HPDE6-E6E7 (cell line): ENCODE measurements around the gene TMPRSS4.

Experiments
- DNase-seq: peaks from one replicate; pipeline ENCODE4 v3.0.0; 2011; ENCODE audit warnings: missing footprints; ENCODE audit errors: extremely low spot score

The TMPRSS4 gene

DNA sequence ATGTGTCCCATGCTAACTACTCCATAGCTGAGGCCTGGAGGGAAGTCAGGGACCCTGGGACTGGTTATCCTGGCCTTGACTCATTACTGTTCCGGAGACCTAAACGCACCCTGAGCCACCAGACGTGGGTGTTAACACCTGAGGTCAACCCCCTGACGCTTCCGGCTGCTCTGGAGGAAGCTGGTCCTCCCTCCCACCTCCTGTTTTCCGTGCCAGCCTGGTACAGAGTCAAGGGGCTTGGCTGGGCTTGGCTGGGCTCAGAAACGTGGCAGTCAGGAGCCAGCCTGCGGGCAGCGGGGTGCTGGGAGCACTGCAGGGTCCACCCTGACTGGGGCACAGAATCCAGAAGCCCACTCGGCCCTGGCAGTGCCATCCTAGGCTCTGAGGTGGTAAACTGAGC, 2.6 kb downstream of the TMPRSS4 start:
- no peak for DNase-seq

DNA sequence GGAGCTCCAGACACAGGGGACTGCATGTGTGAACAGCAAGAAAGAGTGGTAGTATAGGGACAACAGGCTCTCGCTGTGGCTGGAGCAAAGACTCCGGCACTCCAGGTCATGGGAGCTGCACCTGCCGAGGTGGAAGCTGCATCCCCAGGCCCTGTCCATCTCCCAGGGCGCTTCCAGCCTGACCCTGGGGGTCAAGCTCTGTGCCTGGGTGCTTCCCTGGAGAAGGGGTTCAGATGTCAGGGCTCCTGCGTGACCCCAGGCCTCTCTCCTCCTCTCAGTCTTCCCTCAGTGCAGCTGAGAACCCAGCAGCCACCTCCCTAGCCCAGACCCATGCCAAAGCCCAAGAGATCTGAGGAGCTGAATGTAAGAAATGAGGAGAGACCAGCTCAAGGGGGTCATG, 3.4 kb downstream of the TMPRSS4 start:
- no peak for DNase-seq

DNA sequence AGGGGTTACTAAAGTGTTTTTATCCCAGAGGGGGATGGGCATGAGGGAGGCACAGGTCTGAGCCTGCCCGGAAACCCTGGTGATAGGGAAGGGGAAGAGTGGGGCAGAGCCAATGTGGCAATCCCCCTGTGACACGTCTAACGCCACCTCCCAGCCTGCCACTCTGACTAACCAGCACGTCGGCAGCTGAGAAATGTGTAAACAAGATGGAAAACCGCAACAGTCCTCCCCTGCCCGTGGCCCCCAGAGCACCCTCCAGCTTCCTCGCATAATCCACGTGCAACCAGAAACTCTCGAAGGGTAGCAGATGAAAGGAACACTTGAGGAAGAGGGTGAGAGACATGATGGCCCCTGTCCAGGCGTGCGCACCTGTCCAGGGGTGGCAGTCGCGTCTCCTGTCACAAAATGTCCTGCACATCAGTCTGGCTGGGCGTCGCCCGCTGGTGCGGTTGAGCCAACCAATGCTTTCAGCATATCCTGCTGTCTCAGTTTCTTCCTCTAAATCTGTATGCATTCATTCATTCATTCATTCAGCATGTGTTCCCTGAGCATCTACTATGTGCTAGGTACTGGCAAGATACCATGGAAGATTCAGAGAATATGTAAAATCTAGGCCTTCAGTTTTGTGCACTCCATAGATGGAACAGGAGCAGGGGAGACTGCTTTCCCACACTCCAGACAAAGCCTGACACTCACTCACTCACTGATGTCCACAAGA, 4.5 kb downstream of the TMPRSS4 start:
- no peak for DNase-seq

DNA sequence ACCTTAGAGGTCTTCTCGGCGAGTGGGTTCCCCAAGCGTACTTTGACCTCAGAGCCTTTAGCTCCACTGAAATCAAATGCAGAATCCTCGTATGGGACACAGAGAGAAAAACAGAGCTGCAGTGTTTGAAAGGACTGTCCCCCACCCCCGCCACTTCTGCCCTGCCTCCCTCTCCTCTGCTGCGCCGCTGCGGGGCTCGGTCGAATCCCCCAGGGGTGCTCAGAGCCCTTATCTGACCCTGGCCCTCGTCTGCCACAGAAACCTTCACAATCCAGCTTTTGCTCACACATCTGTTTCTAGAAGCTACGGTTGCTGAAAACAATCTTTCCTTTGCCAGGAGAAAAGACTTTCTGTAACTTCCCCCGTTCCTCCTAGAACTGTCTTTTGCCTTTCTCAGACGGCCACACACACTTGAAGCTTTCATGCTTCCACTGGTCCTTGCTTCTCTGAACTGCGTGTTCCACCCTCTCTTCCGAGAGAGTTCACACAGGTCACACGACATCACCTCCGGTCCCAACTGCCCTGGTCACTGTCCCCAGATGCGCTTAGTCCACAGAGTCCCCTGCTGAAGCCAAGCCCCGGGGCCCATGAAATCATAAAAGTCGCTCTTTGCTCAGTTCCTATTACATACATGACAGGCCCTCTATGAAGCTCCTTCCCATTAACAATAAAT, 6.1 kb downstream of the TMPRSS4 start:
- no peak for DNase-seq

DNA sequence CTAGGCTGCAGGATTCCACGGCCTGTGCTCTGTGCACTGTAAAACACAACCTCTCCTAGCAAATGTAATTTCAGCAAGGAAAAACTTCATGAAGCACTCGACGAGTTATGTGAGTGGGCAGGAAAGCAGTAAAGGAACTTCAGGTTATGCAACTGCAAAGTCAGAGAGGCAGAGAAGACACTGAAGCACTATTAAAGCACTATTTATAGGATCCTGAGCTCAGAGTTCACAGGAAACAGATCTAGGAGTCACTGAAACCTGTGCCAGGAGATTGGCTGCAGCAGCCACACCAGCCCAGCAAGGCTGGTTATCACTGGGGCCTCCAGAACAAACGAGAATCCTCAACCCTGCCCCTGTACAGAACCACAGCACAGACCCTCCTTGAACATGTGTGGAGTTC, 7.4 kb downstream of the TMPRSS4 start:
- DNase-seq = no peak

DNA sequence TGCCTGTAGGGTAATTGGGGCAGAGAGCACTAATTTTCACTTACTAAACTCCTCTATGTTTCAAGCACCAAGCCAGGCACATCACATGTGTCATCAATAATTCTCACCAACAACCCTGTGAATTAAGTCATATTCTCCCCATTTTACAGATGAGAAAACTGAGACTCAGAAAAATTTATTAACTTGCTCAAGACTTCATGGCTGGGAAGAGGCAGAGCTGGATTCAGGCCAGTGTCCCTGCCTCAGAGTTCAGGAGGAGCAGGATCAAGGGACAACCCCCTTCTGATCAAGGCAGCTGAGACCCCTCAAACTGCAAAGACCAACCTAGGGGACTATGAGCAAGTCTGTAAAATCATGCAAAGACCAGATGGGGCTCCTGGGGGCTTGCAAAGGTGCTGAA, 7.8 kb downstream of the TMPRSS4 start:
- DNase-seq = no peak

DNA sequence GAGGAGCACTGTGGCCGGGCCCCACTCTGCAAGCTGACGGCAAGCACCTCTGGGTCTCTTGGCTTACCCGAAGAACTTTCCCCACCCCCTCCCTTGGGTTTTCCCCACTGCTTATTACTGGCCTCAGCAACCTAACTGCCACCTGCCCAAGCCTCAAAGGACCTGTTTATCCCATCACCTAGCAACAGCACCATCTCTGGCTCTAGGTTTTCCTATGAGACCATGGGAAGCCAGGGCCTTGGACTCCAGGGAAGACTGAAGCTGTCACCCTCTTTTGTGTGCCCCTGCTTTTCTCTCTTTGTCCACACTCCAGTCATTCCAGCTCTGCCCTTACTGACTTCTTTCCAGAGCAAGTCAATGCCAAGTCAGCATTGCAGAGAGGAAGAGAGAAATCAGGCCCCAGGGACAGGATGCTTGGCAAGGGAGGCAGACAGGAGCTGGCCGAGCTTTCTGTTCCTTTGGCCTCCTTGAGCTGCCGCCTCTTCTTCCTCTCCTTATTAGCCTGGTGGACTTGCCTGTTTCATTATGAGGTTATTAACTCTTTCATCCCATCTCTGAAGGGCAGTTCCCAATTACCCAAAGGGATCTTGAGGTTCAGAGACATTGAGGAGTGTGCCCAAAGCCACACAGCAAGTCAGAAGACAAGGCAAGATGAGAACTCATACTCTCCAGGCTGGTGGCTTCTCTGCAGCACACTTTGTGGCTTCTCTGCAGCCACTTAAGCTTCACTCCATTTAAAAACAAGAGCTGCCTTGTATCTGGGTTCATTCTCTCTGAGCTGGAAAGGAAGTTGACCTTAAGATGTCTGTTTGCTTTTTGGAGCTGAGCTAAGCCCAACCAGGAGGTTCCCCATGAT, 10.3 kb downstream of the TMPRSS4 start, which contains the start of gene SMIM35:
Gene SMIM35, minus strand, starts transcription at position 51 of the 856 bp plus-strand sequence. CDS start 206 bp downstream, outside the sequence.
- DNase-seq = no peak

DNA sequence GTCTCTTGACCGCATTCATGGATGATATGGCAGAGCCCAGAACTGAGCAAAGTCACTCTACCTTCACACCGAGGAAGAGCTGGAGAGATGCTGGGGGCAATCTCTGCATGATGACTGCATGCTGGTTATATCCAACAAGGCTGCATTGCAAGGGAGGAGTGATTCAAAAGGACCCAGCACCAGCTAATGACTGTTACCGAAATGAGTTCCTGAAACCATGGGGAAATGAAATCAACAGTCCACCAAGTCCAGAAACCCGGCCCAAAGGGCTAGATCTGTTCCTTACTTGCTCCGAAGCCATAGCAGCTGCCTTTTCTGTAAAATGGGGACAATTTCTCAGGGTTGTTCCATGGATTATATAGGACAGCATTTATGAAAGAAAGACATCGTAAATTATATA, 11.1 kb downstream of the TMPRSS4 start:
- DNase-seq = no peak

DNA sequence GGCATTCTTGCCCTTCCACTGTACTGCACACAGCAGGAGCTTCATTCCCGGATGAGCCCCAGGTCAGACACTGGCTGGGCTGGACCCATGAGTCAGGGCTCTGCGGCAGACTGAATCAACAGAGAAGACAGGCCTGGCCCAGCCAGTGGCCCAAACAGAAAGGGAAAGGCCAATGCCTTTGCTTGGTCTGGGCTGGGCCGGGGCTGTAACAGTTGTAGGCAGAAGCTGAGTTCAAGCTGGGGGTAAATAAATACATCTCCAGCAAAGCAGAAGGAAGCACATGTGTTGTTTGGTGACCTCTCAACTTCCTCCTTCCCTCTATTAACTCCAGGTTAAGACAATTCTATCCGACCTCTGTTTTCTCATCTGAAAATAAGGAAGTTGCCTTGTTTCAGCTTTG, 11.7 kb downstream of the TMPRSS4 start:
- peak; percentile 69 for DNase-seq

DNA sequence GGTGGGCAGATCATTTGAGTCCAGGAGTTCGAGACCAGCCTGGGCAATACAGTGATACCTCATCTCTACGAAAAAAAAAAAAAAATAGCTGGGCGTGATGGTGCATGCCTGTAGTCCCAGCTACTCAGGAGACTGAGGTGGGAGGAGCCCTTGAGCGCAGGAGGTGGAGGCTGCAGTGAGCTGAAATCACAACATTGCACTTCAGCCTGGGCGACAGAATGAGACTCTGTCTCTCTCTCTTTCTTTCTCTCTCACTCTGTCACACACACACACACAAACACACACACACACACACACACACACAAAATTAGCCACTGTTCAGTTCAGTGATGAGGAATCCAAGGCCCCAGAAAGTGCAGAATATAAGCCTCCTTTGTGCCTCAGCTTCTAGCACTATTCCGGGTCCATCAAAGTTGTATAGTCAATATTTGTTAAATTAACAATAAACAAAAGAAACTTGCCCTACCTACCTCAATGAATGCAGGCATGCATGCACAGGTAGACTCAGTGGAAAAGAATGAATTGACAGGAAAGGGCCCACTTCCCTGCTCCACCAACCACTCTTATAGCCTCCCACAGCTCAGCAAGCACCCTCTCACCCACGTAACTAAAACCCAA, 13.8 kb downstream of the TMPRSS4 start:
- no peak for DNase-seq

DNA sequence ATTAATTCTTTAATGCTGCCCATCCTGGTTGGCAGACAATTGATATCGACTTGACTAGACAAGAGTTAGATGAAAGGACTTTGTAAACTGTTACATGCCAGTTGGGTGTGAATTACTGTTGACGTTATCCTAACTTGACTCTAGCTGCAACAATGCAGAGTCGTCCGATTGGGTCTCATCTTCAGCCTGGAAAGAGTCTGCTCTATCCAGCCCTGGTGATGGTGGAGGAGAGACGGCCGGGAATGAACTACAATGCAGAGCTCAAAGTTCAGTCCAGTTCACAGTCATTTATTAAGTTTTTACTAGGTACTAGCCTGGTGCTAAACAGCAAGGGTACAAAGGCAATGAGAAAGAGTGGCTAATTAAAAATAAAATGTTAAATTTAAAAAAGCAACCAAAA, 14.8 kb downstream of the TMPRSS4 start:
- DNase-seq = no peak

DNA sequence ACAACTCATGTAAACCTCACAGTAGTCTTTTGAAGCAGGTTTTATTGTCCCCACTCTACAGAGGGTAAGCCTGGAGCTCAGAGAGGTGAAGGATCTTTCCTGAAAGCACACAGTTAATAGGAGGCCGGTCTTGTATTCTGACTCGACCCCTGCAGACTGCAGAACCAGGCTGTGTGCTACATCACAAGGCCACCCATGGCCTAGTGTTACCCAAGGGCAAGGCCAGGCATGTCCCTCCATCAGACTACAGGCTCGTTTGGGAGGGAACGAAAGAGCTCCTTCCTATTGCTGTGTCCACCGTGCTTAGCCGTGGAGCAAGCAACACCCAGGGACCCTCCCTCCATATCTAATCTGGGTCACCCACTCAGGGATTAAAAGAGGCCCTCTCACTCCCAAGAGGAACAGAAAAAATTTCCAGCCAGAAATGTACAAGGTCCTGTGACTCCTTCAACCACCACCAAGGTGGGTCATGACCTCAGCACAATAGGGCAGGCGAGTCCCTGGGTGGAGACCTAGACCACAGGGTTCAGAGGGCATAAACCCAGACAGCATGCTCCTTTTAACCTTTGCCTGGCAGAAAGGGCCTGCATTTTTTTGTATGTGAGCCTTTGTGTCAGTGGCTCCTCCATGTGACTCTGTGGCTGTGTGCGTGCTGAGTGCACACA, 16.2 kb downstream of the TMPRSS4 start:
- no peak for DNase-seq

DNA sequence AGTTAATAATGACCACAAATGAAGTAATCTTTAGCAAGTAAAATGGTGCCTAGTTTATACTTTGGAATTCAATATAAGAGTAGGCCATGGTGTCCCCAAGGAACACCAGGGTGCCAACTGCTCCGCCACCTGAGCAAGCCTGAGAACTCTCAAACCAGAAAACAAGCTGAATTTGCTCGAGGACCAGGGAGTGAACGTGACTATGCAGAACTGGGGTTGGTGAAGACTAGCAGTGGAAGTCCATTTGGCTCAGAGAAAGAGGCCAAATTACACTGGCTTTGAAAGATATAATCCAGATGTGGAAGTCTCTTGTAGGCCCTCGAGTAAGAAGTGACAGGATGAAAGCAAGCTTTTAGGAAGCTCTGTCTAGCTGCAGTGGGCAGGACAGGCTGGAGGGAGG, 18.6 kb downstream of the TMPRSS4 start:
- DNase-seq = no peak

DNA sequence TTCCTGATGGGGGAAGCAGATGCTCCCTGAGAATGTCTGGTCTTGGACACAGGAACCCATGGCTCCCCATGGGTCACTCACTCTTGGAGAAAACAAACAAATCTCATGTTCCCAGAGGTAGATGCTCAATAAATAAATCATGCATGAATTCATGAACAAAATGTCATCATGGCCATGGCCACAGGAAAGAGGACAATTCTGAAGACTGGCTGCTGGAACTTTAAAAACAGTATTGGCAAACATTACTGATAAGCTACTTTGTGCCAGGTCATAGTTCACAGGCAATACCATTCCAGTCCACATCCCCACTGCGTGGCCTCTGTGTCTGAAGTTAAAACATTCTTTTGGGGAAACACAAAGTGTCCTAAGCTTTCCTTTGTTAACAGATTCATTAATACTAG, 19.1 kb downstream of the TMPRSS4 start:
- no peak for DNase-seq

DNA sequence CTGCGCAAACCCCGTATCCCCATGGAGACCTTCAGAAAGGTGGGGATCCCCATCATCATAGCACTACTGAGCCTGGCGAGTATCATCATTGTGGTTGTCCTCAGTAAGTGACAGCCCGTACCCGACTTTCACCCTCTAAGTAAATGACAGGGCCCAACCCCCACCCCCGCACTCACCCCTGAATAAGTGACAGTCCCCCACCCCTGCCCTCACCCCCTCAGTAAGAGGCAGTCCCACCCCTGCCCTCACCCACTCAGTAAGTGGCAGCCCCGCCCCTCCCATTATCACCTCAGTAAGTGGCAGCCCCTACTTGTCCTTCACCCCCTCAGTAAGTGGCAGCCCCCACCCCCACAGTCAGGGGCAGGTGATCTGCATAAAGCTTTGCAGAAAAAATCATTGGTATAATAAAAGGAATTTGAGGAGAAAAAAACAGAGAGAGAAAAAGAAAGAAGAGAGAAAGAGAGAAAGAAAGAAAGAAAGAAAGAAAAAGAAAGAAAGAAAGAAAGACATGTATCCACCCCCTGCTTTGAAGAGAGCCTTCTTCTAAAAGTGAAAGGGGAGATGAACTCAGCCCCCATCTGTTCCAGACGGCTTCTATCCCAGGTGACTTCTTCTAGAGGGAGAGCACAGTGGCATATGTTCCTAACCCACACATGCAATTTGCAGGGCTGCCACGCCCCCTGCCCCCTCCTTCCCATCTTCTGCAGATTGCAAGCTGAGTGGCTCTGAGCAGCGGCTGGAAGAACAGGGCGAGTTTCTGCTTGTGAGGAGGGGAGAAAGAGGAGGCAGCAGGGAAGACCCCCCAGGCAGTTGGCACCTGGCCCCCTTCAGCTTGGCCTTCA, 22.3 kb downstream of the TMPRSS4 start:
- DNase-seq = no peak

DNA sequence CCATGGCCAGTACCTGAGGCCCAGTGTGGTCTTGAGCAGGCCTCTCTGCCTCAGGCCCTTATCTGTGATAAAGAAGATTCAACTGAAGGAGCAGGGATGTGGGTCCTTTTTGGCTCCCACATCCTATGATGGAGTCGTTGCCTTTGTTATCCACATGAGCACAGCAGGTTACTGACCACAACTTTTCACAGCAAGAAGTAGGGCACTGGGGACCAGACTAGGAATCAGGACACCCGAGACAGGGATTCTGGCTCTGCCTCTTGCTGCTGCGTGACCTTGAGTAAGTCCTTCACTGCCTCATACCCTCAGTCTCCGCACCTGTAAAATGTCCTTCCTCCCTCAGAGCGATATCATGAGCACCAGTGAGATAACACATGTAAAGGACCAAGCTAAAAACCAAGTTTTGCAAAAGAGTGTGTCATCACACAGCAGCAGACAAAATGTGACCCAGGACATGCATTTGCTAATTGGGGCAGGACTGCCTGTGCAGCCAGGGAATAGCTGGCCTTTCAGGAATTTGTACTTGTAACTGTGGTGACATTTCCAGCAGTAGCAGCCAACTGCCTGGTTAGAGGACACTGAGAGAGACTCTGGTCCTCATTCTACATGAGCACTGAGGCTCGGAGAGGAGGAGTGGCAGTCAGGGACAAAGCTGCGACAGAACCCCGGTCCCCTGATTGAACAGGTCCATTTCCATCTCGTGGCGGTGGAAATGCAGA, 23.1 kb downstream of the TMPRSS4 start:
- DNase-seq = no peak

DNA sequence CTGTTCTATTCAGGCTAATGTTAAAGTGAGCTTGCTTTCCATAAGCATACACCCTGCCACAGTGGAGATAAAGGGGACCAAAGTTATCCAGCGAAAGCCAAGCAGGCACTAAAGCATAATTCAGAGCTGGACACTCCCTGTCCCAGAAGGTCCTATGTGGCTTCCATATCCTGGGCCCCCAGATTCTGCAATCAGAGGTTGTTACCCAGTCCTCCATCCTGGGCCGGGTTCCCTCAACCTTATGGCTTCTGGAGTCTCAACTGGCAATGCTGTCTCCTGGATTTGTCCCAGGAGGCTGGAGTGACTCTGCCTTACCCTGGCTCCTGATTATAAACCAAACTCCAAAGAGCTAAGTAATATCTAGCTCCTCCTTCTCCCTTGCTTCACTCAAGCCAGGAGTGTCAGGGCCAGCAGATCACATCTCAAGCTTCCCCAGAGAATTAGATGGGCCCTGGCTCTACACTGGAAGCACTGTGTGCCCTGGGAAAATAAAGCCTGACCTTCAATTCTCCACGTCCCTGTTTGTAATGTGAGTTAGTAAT, 23.9 kb downstream of the TMPRSS4 start:
- DNase-seq = no peak

DNA sequence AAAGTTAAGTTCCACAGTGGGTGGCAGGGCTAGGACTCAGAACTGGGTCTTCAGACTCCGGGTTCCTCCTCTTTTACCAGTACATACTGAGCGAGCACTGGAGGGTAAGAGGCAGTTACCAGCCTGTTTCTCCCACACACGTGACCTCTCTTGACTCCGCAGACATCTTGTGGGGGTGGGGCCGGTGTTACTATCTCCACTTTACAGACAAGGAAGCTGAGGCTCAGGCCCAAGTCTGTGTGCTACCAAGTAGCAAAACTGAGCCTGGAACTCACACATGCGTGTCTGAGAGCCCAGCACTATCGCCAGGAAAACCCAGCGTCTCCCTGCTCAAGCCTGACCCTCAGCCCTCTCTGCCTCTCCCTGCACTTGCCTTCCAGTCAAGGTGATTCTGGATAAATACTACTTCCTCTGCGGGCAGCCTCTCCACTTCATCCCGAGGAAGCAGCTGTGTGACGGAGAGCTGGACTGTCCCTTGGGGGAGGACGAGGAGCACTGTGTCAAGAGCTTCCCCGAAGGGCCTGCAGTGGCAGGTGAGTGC, 25.9 kb downstream of the TMPRSS4 start:
- no peak for DNase-seq

DNA sequence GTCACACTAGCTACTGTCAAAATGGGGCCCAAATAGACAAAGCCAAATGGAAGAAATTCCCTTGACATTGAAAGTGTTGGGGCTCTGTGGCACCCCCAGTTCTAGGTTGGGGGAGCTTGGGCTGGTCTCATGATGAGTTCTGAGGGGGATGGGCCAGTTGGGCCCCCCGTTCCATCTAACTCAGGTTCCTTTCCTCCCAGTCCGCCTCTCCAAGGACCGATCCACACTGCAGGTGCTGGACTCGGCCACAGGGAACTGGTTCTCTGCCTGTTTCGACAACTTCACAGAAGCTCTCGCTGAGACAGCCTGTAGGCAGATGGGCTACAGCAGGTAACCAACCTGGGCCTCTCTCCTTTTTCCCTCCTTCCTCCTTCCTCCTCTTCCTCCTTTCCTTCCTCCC, 27.6 kb downstream of the TMPRSS4 start:
- no peak for DNase-seq
